Measurements from ENCODE around the gene SH3TC2.

Gene SH3TC2

DNA sequence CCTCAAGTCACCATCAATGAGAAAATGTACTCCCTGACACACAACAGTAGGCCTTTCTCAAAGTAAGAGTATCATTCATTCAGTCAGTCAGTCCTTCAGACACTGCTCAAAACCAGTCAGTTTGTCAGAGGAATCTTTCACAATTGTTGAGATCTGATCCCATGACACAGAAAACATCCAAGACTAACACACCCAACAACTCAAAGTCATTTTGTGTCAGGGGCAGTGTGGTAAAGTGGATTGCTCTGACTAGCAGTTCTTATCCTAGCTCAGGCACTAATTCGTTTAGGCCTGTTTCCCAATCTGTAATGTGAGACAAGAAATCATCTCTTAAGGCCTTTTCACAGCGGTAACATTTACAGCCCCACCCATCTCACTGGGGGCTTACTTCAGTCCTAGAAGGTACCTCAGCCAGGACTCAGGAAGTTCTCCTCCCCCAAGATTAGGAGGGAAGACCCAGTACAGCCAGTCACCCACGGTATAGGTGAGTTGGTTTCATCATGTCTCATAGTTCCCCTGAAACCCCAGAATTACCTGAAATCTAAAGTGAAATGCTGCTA is 31.9 kb downstream of the SH3TC2 start:
- no peak for DNase-seq (ENCODE audit: low read depth in 2 of 3, low spot score in 1 of 3)

DNA sequence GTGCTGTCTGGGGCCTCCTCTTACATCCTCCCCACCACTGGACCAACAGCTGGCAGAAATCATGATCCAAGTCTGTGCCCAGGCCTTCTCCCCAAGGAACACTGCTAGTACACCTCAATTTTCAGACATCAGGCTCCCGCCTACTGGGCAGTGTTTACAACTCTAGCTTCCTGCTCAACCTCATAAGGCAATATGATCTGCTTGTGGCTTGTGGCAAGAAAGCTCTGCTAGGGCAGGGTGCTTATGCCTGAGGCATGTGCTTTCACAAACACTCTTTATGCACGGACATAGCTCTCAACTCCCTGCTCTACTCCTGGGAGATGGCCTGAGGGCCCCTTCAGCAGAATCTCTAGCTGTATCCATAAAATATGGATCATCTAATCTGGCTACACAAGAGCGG is 32.5 kb downstream of the SH3TC2 start:
- DNase-seq (ENCODE audit: low read depth in 2 of 3, low spot score in 1 of 3): no peak

DNA sequence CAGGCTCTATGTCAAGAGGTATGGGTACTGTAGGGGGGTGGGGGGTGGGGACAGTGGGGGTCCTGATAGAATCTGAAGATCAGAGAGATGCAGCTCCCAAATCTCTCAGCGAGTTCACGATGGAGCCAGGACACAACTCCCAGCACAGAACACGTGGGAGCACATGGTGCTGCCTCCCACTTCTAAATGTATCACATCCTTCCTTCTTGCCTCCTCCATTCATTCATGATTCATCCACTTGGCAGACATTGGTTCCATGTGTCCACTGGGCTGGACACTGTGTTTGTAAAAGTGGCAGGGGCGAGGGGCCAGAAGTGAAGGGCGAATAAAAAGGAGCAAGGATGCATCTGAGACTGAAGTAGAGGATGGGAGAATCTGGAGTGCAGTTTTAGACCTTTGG is 33.9 kb downstream of the SH3TC2 start:
- DNase-seq (ENCODE audit: low read depth in 2 of 3, low spot score in 1 of 3): no peak

DNA sequence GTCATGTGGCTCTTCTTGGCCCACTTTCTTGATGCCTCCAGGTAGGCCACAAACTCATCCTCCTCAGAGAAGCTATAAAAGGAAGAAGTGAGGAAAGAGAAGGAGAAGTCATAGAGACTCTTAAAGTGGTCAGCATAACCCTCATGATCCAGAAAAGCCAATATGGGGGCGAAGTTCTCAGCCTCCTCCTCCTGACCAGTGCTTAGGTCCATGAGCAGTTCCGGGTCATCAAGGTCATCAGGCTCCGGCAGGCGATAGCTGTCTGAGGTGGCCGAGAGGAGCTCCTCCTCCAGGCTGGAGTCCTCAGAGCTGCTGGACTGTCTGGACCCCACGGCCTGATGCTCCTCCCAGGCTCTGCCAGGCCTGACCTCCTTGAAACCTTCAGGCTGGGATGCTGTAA is 34.7 kb downstream of the SH3TC2 start:
- DNase-seq (ENCODE audit: low read depth in 2 of 3, low spot score in 1 of 3): no peak

DNA sequence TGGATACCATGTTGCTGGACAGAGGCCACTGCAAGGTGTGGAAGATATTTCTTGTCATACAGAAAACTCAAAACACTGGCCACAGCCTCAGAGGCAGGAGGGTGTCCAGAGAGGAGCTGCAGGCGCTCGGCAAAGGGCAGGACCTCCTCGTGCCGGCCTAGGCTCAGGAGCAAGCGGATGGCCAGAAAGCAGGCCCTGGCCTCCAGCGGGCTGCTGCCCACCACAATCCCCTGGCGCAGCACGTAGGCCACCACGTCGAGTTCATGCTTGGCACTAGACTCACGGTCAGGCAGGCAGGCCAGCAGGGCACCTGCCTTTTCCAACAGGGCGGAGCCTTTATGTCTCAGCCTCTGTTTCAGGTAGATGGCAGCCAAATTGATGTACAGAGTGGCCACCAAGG is 35.2 kb downstream of the SH3TC2 start:
- no peak for DNase-seq (ENCODE audit: low read depth in 2 of 3, low spot score in 1 of 3)

DNA sequence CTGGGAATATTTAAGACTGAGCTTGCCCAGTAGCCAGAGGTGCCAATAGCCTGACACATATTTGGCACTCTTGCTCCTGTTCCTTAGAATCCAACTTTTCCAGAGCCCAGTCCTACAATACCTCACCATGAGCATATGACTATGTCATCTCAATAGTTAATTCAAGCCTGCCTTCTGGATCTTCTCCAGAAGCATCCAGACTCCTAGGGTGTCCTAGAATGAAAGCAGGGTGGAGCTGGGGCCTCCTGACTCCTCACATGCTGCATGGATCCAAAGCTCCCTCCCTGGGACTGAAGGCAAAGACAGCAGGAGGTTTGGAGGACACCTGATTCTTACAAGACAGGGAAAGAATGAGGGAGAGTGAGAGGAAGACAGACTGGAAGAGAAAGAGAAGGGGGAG is 37.9 kb downstream of the SH3TC2 start:
- DNase-seq (ENCODE audit: low read depth in 2 of 3, low spot score in 1 of 3): no peak

DNA sequence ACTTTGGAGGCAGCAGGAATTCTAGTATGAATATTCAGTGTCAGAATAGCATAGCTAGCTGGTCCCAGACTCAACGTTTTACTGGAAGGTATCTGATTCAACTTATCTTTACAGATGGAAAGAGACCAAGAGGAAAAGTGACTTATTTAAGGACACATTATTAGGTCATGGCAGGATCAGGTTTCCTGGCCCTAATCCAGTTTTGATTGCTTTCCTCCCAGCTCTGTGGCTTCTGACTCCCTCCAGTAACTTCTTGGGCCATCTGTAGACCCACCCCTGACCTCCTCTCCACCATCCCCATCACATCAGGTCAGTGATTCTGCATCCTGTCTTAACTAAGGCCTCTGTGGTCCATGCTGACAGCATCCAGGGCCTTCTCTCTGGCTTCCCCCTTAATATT is 38.4 kb downstream of the SH3TC2 start:
- DNase-seq (ENCODE audit: low read depth in 2 of 3, low spot score in 1 of 3): no peak

DNA sequence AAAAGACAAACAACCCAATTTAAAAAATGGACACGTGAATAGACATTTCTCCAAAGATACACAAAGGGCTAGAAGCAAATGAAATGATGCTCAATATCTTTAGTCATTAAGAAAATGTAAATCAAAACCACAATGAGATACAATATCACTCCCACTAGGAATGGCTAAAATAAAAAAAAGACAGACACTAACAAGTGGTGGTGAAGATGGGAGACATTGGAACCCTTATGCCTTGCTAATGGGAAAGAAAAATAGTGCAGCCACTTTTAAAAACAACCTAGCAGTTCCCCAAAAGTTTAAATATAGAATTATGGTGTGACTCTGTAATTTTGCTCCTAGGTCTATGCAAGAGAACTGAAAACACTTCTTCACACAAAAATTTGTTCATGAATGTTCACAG is 40.7 kb downstream of the SH3TC2 start:
- DNase-seq (ENCODE audit: low read depth in 2 of 3, low spot score in 1 of 3): no peak

DNA sequence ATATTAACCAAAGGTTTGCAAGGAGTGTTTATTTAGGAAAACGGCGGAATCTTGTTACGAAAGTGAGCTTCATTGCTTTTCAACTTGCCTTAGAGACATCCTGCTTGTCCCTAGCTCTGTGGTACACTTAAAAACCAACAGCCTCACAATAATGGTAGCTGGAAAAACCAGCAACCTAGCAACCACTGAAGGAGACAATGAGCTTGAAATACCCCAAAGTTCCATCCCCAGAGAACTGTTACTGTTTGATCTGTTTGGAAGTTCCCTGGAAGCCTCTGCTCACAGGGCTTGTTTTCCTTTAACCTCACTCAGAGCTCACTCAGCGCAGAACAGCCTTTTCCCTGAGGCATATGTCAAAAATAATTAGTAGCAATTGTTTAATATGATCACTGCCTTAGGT is 43.2 kb downstream of the SH3TC2 start:
- no peak for DNase-seq (ENCODE audit: low read depth in 2 of 3, low spot score in 1 of 3)

DNA sequence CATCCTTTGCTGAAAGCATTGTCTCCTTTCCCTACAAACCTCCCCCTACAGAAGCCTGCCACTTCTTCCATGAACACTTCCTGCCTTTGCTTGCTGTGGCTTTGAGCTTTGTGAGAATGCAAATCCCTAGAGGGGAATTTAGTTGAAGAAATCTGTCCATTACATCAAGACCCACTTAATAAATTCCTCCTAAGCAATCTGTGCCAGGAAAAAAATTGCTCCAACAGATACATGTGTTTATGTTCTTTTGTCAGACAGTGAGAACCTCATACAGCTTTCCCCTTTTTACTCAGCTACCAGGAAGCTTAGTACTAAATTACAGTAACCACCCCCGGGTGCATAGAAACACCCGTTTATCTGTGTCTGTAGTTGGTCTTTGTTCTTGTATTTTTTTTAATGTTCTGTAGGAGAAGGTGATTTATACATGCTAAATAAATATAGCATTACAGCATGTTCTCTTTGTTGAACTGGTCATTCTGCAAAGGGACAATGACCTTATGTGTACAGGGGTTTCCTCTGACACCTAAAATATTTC is 43.9 kb downstream of the SH3TC2 start:
- no peak for DNase-seq (ENCODE audit: low read depth in 2 of 3, low spot score in 1 of 3)

DNA sequence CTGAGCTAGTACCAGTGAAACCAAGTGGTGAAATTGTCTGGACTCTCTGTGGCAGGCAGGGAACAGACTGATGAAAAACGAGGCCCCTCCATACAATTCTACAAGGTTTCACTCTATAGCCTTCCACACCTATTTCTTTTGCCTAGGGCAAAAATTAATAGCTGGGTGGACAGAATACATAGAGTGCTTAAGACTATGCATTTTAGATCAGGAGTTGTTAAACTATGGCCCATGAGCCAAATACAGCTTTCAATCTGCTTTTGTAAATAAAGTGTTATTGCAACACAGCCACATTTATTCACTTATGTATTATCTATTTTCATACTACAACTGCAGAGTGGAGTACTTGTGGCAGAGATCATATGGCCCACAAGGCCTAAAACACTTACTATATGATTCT is 45.2 kb downstream of the SH3TC2 start:
- no peak for DNase-seq (ENCODE audit: low read depth in 2 of 3, low spot score in 1 of 3)

DNA sequence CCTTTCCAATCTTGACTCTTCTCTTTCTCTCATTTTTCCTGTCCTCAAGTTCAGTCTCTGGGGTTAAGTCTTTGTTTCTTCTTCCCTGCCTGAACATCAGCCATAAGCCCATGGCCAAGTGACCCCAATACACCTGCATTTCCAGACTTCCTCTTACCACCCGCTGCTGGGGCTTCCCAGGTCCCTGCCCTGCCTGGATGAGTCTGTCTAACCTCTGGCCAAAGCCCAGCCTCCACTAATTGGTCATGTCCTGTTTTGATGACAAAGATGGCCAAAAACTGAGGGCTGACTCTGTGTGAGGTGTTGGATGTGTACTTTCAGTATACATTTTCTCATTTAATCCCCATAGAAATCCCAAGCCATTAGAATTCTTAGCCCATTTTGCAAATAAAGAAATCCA is 47.3 kb downstream of the SH3TC2 start:
- no peak for DNase-seq (ENCODE audit: low read depth in 2 of 3, low spot score in 1 of 3)

DNA sequence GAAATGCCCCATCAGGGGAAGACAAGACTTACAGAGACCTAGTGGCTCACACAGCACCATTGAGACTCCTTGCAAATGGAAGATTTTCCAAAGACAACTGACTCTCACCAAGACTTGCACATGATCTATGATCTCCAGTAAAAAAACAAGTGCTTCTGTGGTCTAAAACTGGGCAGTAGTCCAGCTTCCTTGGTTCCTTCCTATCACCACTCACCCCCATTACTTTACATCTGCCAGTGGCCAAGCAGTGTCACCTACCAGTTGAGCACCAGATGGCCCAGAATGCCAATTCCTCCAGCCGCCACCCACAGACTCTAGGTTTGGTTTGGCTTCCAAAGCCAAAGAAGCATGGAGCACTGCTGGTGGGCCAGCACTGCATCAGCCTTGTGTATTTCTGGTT is 47.7 kb downstream of the SH3TC2 start:
- DNase-seq (ENCODE audit: low read depth in 2 of 3, low spot score in 1 of 3): no peak

DNA sequence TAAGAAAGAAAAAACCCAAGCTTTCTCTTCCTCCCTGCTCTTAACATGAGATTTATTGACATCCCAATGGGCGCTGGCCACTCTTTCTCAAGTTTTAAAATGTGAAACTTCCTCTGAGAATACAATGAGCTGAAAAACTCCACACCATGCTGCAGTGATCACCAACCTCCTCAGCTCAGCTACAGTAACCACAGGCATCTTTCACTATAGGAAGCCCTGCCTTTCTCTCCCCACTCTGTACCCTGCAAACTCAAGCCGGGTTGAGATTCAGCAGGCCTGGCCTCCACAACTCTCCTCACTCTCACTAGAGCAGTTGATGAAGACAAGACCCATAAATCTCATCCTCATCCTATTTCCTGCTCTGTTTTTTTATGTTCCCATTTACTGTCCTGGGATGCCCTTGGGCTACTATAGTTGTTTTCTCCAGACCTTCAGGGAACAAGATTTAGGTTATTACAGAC is 48.3 kb downstream of the SH3TC2 start:
- no peak for DNase-seq (ENCODE audit: low read depth in 2 of 3, low spot score in 1 of 3)

DNA sequence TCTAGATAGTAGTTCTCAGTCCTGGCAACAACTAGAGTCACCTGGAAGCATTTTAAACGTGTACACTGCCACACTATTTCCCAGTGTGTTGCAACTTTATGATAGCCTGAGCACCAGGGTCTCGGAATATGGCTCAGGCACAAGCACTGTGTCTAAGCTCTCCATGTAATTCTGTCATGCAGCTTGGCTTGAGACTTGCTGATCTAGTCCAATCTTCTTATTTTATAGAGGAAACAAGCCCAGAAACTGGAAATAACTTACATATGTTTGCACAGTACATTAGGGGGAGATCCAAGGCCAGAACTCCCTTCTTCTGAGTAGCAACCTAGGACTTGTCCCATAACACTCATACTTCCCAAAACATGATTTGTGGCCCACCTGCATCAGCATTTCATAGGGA is 49.1 kb downstream of the SH3TC2 start:
- DNase-seq (ENCODE audit: low read depth in 2 of 3, low spot score in 1 of 3): no peak

DNA sequence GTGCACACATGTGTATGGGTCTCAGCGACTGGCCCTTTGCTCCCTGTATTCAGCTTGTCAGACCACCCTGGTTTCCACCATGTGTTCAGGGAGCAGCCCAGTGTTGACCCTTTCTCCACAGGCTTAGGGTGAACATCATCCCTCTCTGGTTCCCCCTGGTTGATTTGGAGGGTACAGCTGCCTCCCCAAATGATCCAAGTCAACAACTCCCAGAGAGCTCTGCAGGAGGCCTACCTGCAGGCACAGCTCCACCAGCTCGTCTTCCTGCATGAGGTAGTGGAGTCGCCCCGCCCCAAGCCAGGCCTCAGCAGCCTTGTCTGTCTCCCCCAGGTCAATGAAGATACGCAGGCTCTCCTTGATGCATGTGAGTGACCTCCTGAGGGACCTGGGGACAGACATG is 50.5 kb downstream of the SH3TC2 start:
- no peak for DNase-seq (ENCODE audit: low read depth in 2 of 3, low spot score in 1 of 3)

DNA sequence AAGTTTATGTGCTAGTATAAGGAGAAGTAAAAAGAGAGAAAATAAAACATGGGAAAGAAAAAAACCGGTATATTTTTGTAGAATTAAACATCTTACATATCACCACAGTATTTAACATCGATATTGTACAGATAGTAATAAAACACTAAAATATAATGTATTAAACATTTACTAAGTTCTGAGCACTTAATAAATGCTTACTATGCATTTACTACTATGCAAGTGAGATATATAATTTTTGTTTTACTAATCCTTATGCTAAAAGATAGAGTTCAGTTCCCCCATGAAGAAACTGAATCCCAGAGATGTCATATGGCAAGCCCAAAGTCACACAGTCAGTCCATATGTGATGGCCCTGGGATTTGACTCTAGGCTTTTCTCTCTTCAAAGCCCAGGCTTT is 51.1 kb downstream of the SH3TC2 start:
- DNase-seq (ENCODE audit: low read depth in 2 of 3, low spot score in 1 of 3): no peak

DNA sequence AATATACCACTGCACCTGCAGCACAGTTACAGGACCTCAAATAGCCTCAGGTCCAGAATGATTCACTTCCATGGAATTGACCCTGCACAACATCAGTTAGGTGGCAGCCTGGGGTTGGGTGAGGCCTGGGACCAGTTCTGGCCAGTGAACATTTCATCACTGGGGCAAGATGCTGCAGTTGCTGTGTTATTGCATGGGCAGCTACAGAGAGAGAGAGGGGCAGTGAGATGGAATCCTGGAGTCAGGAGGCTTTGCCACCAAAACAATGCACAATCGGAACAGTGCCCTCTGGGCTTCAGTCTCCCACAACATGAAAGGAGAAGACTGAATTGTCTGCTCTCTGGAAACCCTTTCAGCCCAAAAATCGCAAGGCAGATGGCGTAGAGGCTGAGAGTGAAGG is 51.8 kb downstream of the SH3TC2 start:
- no peak for DNase-seq (ENCODE audit: low read depth in 2 of 3, low spot score in 1 of 3)

DNA sequence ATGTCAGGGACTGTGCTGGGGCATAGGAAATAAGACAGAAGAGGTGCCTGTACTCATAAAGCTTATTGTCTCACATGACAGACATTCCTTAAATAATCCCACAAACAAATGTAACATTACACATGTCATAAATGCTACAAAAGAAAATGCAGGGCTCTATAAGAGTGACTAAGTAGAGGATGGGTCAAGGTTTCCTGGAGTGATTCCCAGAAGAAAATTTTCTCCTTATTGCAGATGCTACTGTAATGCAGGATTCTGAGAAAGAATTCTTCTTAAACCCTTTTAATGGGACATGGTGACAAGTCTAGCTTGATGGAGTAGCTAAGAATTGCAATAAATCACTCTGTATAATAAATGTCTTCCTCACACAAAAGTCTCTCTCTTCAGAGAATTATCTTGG is 55.7 kb downstream of the SH3TC2 start:
- DNase-seq (ENCODE audit: low read depth in 2 of 3, low spot score in 1 of 3): no peak

DNA sequence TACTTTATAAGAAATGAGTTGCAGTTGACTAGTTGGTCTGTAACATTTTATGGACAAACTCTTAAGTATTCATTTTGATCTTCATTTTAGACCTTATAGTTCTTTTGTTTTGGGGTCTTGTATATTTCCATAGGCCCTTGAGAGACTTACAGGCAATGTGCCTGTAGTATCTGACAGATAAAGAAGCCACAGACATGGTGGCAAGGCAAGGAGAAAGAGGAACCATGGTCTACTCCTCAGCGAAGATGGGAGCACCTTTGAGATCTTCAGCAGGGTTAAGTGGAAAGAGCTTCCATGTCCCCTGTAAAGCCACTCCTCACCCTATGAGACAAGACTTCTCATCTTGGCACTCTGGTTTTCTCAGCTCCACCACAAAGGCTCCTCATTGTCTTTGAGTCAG is 56.4 kb downstream of the SH3TC2 start:
- no peak for DNase-seq (ENCODE audit: low read depth in 2 of 3, low spot score in 1 of 3)

DNA sequence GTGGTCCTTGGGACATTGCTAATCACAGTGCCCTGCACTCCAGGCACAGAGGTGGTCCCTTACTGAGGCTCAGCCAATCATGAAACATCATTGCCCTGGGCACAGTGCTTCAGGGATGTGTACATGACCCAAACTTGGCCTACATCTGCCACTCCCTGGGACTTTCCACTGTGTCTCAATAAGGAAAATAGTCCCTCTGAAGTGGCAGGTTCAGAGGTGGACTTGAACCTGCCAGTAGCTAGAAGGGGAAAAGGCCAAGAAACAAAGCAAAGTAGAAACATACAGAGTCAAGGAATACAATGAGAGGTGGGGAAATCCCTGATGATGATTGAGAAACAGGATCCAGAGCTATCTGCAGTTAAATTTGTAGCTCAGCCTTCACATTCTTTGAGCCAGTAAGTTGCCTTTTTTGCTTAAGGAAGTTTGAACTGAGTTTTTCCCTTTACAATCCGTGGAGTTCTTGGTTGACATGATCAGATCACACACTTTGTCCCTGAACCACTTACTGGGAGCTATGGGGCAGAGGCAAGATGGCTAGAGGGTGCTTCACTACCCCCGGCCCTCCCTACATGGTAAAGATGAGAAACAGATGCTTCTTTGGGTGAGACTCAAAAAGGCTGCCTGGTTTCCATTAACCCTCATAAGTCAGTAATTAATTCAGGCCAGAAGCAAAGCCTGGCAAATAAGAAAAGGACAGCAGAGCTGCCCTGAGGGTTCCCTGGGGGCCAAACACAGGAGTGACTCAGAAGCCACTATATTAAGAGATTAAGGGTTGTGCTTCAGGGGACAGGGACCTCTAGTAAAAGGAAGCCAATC is 57.6 kb downstream of the SH3TC2 start:
- no peak for DNase-seq (ENCODE audit: low read depth in 2 of 3, low spot score in 1 of 3)

DNA sequence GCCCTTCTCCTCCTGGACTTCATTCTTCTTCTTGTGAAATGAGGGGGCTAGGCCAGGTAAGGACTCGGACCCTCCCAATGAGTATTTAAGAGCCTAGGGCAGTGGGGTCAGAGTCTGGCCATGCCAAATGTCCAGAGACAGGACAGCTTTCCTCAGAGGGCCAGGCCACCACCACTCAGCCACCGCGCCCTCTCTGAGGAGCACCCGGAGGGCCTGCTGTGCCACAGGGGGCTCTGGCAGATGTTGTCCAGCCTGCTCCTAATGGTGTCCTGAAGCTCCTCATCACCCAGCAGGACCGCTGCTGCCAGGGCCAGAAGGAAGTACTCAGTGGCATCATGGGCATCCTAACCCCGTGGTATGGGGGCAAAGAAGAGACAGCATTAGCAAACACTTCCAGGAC is 58.3 kb downstream of the SH3TC2 start:
- DNase-seq (ENCODE audit: low read depth in 2 of 3, low spot score in 1 of 3): no peak
